K562 (cell line): ENCODE data around the gene PHTF2. TPM values are rescaled to one million over a fixed set of nuclear protein-coding genes. Genes with fewer than 3 reads are reported as not detected.

Source experiments
- ATAC-seq: fragments of 200-7000 bp; cut with Tn5 transposase; 3 replicates; pipeline ENCODE4 v1.9.1; 2020; ENCODE audit warnings: moderate library complexity
- BruUV-seq: library from RNA; stranded (reverse); fragments of 400-500 nt; replicated peaks from 2 replicates; lab custom pipeline; 2021; lab: Mats Ljungman, UMichigan
- CTCF ChIA-PET: fragments of 300-600 bp; formaldehyde crosslinking; extraction: SDS; loops from one replicate; lab custom pipeline; 2021; ENCODE audit warnings: low intra/inter-chr PET ratio; lab: Yijun Ruan, JAX
- POLR2A ChIA-PET: fragments of 300-600, 350-650 bp; sonication (Branson Sonifier 250); formaldehyde crosslinking; extraction: SDS; loops from one replicate; lab custom pipeline; 2021; ENCODE audit warnings: antibody characterized with exemption, inconsistent platforms; lab: Yijun Ruan, JAX
- DNase-seq, 4 experiments: peaks; one replicate each; pipeline versions ENCODE4 v3.0.0 to v3.0.0-alpha.2; 2011 to 2018; ENCODE audit warnings: low spot score in 3 of 4, mixed read lengths in 3 of 4; ENCODE audit errors: extremely low read depth in 1 of 4
- FAIRE-seq: peaks from 2 replicates; lab custom pipeline; 2011; peaks lifted over from hg19 to GRCh38; lab: Jason Lieb, UNC
- H2AFZ ChIP-seq: 2 replicates; pipeline ENCODE4 v1.6.0; 2011; ENCODE audit warnings: low read depth, low read length, control low read depth, inconsistent platforms
- H3K27ac ChIP-seq: fragments of 200-600 bp; 3 replicates; pipeline ENCODE4 v1.8.0; 2011; ENCODE audit warnings: low read depth, mild to moderate bottlenecking, control low read depth, inconsistent platforms, low read length, moderate library complexity, mixed read lengths; ENCODE audit errors: extremely low read depth
- H3K27me3 ChIP-seq, 2 experiments: fragments of 300-600 bp in 1 of 2; 2 replicates in 1 of 2; 3 replicates in 1 of 2; pipeline versions ENCODE4 v1.6.0 to v1.8.0; 2011; ENCODE audit warnings: inconsistent platforms in 2 of 2, low read length in 2 of 2, mild to moderate bottlenecking in 1 of 2, mixed read lengths in 1 of 2, moderate library complexity in 1 of 2; ENCODE audit not compliant: control insufficient read depth in 2 of 2, insufficient read depth in 2 of 2
- H3K36me3 ChIP-seq: fragments of 300-600 bp; 3 replicates; pipeline ENCODE4 v1.8.0; 2011; ENCODE audit warnings: mild to moderate bottlenecking, low read length, inconsistent platforms; ENCODE audit not compliant: control insufficient read depth, insufficient read depth
- H3K4me1 ChIP-seq, 2 experiments: fragments of 200-600 bp in 1 of 2; replicated peaks in 1 of 2; 2 replicates in 1 of 2; 3 replicates in 1 of 2; pipeline versions ENCODE4 v1.5.1 to v1.8.0; 2011; ENCODE audit warnings: inconsistent platforms in 2 of 2, low read length in 2 of 2, mild to moderate bottlenecking in 1 of 2, mixed read lengths in 1 of 2, moderate library complexity in 1 of 2; ENCODE audit not compliant: control insufficient read depth in 2 of 2, insufficient read depth in 2 of 2
- H3K4me2 ChIP-seq: 2 replicates; pipeline ENCODE4 v1.6.1; 2011; ENCODE audit warnings: low read length, control low read depth, inconsistent platforms, mixed read lengths; ENCODE audit not compliant: insufficient read depth
- H3K4me3 ChIP-seq: fragments of 200-600 bp; sonication (generic), shearing (Covaris generic); 2 replicates; pipeline ENCODE4 v1.5.1; 2016; ENCODE audit warnings: control low read depth, inconsistent platforms
- H3K79me2 ChIP-seq: fragments of 200-600 bp; 3 replicates; pipeline ENCODE4 v1.8.0; 2011; ENCODE audit warnings: low read length, inconsistent platforms; ENCODE audit not compliant: control insufficient read depth, insufficient read depth
- H3K9ac ChIP-seq, 2 experiments: 2 replicates each; pipeline versions ENCODE4 v1.6.0 to v1.6.1; 2011; ENCODE audit warnings: low read depth in 2 of 2, low read length in 2 of 2, control low read depth in 1 of 2, inconsistent platforms in 1 of 2, mild to moderate bottlenecking in 1 of 2, mixed read lengths in 1 of 2; ENCODE audit not compliant: insufficient read depth in 1 of 2
- H3K9me1 ChIP-seq: one replicate; pipeline ENCODE4 v1.6.0; 2011; ENCODE audit warnings: inconsistent platforms, mild to moderate bottlenecking, low read length, moderate library complexity; ENCODE audit not compliant: control insufficient read depth, insufficient read depth
- H3K9me3 ChIP-seq: replicated peaks from 2 replicates; pipeline ENCODE4 v1.5.1; 2011; ENCODE audit warnings: low read depth, low read length, inconsistent platforms; ENCODE audit not compliant: control insufficient read depth, insufficient read depth
- H4K20me1 ChIP-seq: replicated peaks from 2 replicates; pipeline ENCODE4 v1.6.1; 2011; ENCODE audit warnings: low read length, inconsistent platforms, mixed read lengths; ENCODE audit not compliant: control insufficient read depth, insufficient read depth
- DIDO1 ChIP-seq: fragments of 450-650 bp; IDR thresholded peaks from 2 replicates; pipeline ENCODE4 v1.6.1; 2016; ENCODE audit warnings: low read depth, missing biosample characterization, missing genetic modification characterization
- DMBX1 ChIP-seq: fragments of 250-450 bp; sonication (Bioruptor Pico); IDR thresholded peaks from 2 replicates; pipeline ENCODE4 v1.8.0; 2022; ENCODE audit warnings: inconsistent platforms, mild to moderate bottlenecking, moderate library complexity, borderline replicate concordance
- FOXA1 ChIP-seq: fragments of 450-650 bp; IDR thresholded peaks from 2 replicates; pipeline ENCODE4 v1.6.1; 2016; ENCODE audit warnings: mild to moderate bottlenecking, borderline replicate concordance
- NEUROD1 ChIP-seq: fragments of 150-350 bp; IDR thresholded peaks from 2 replicates; pipeline ENCODE4 v1.6.1; 2014; ENCODE audit warnings: borderline replicate concordance, low read length, low read depth; ENCODE audit not compliant: partially characterized antibody
- RBFOX2 ChIP-seq: fragments of 200-400 bp; formaldehyde crosslinking; IDR thresholded peaks from 2 replicates; pipeline ENCODE4 v1.6.1; 2017; ENCODE audit warnings: low read depth, mild to moderate bottlenecking, low read length, moderate library complexity
- THAP7 ChIP-seq: fragments of 250-450 bp; sonication (Bioruptor Pico); IDR thresholded peaks from 2 replicates; pipeline ENCODE4 v1.5.0; 2021
- WGBS: fragments of 100-300 bp; shearing (Covaris generic); methylation state at CpG from one replicate; pipeline ENCODE4 v1.1.6; 2016; ENCODE audit warnings: low coverage, mixed read lengths; ENCODE audit not compliant: insufficient coverage; ENCODE audit errors: missing lambda C conversion rate; 5-methylcytosine and 5-hydroxymethylcytosine counted together
- in situ Hi-C: fragments of 300-500 bp; cut with MboI; formaldehyde crosslinking; loops from 4 replicates; pipeline ENCODE4 v1.15.0; 2018; ENCODE audit warnings: inconsistent platforms, mixed read lengths
- intact Hi-C: fragments of 100-400 bp; cut with micrococcal nuclease; formaldehyde crosslinking; loops from 2 replicates; pipeline ENCODE4 v1.14.2; 2022
- polyA plus RNA-seq, 8 experiments: library from polyadenylated mRNA; depleted of rRNA in 4 of 8; stranded (reverse) in 5 of 8; unstranded in 3 of 8; fragments of >200 nt; fragmentation: Nextera tagmentation in 2 of 8; fragmentation: Illumina TruSeq in 1 of 8; extraction: Ambion mirVana in 2 of 8; extraction: Trizol in 1 of 8; gene quantifications; 2 replicates each; pipeline versions ENCODE4 v1.2.1 to v1.2.3, GENCODE V29; 2011 to 2014; ENCODE audit warnings: inconsistent platforms in 1 of 8, missing spikeins in 1 of 8
- total RNA-seq, 7 experiments: library from RNA; depleted of rRNA in 6 of 7; stranded (reverse); fragments of >200 nt in 6 of 7; fragmentation: Illumina TruSeq in 2 of 7; extraction: Trizol in 2 of 7; gene quantifications; 2 replicates each; pipeline versions ENCODE4 v1.2.1 to v1.2.3, GENCODE V29; 2011 to 2021; ENCODE audit warnings: low replicate concordance in 1 of 7

The PHTF2 gene
- total and polyA plus RNA-seq, 9 of the 15 experiments (the other 6 are each of a cell fraction or from before 2014, with no cell fraction given), result 17.9 to 43.6 (median 25.4) TPM

- Histone ChIP-seq H3K27me3 (no peaks in the 10 kb centered on the region), H3K27ac (no peak overlapping the region)
- POLR2A ChIA-PET, result interaction anchor here (0.6 kb wide), 1 partner anchor 11 kb away, joined by 3 read pairs; no protein-coding TSS in a partner anchor
- FAIRE-seq, result no peak
- CTCF ChIA-PET, result no interaction called here
- TF ChIP-seq DIDO1 (tag), result no peak
- TF ChIP-seq THAP7 (CRISPR knock-in tag), result no peak
- TF ChIP-seq, all 486 proteins: peak for 0
- peaks cover 37% of the 10 kb centered on the region for H3K36me3 ChIP-seq
- no peaks in the 10 kb centered on the region for H3K9me1 ChIP-seq
- ATAC-seq (no peak), DNase-seq (no peak)
- H3K79me2 ChIP-seq, result peaks cover 42% of the 10 kb centered on the region
- H3K9me3 ChIP-seq, result no peaks in the 10 kb centered on the region
- no peak overlapping the region for H3K4me2 ChIP-seq
- in situ Hi-C loops, result loop anchor here (5.0 kb wide), 1 partner anchor 96 kb away; no protein-coding TSS in a partner anchor
- intact Hi-C loops, result loop anchor here (10.0 kb wide), 1 partner anchor 318 kb away; no protein-coding TSS in a partner anchor
- no TSS peak for BruUV-seq
- no peak overlapping the region for H2AFZ ChIP-seq
- H4K20me1 ChIP-seq, result peaks cover 10% of the 10 kb centered on the region; the same call in 1 of the 2 replicates
- H3K4me1 ChIP-seq, result peaks cover 3 to 15% of the 10 kb centered on the region in 2 experiments; a peak in 4 of 5 replicates
- H3K9ac ChIP-seq, result no peak overlapping the region
- WGBS, result 87% methylated on average over 1 of the region's 1 CpG
- no peak overlapping the region for H3K4me3 ChIP-seq
Observed at GRCh38 chr7:77753173-77753572, 45.4 kb upstream of the PHTF2 start.

GRCh38 chr7:77757589-77757988 is 41.0 kb upstream of the PHTF2 start:
- no peak for ATAC-seq
- ChIA-PET CTCF (interaction anchor here (0.8 to 2.5 kb wide), 2 partner anchors 104 to 106 kb away, joined by 3 to 23 read pairs; no protein-coding TSS in a partner anchor), POLR2A (interaction anchor here (0.9 to 1.1 kb wide), 2 partner anchors 17 to 283 kb away, joined by 3 read pairs; no protein-coding TSS in a partner anchor)
- intact Hi-C loops (loop anchor here (5.0 to 10.0 kb wide), 2 partner anchors 85 to 323 kb away; no protein-coding TSS in a partner anchor), in situ Hi-C loops (no loop called here)
- Histone ChIP-seq H3K9ac (no peak overlapping the region), H3K27me3 (no peaks in the 10 kb centered on the region), H4K20me1 (no peaks in the 10 kb centered on the region), H3K4me1 (peaks cover 2 to 3% of the 10 kb centered on the region in 2 experiments; a peak in 2 of 5 replicates), H3K36me3 (peaks cover 14% of the 10 kb centered on the region), H3K79me2 (peaks cover 65% of the 10 kb centered on the region), H3K4me2 (no peak overlapping the region), H3K9me1 (no peaks in the 10 kb centered on the region), H3K4me3 (no peak overlapping the region), H3K27ac (no peak overlapping the region), H3K9me3 (no peaks in the 10 kb centered on the region), H2AFZ (no peak overlapping the region)
- no peak for FAIRE-seq
- 40% methylated on average over 1 of the region's 1 CpG for WGBS
- no TSS peak for BruUV-seq
- DNase-seq, result no peak
- TF ChIP-seq DMBX1 (CRISPR knock-in tag) (no peak), RBFOX2 (no peak), FOXA1 (no peak), NEUROD1 (no peak)
